HG03354 (cell line): ENCODE results near the gene MAST1.
"Not testable (repeated sequence)": the region's sequence is repeated elsewhere in the genome, so short reads cannot be mapped to it uniquely, and the experiment has no call there.

ENCODE experiments used
- ATAC-seq: cut with Tn5 transposase; IDR thresholded peaks from one replicate; pipeline ENCODE4 v1.9.1; 2021; ENCODE audit warnings: mild to moderate bottlenecking; ENCODE audit not compliant: unreplicated experiment, poor library complexity, severe bottlenecking

Gene MAST1

GRCh38 chr19:12800466-12800770 is 37.9 kb upstream of the MAST1 start:
- ATAC-seq = no peak

- ATAC-seq = no peak
Observed at GRCh38 chr19:12800923-12801465, 37.3 kb upstream of the MAST1 start.

GRCh38 chr19:12801466-12802266 is 36.6 kb upstream of the MAST1 start, which contains the start of the genes PRDX2 and THSD8:
Gene PRDX2, minus strand, starts transcription at chr19:12801800. Its CDS starts 539 bp downstream, at chr19:12801261.
Gene THSD8, plus strand, starts transcription at chr19:12802069. Its CDS starts 3 bp downstream, at chr19:12802072.
- peak; percentile 38 for ATAC-seq

GRCh38 chr19:12802267-12803106 is 35.8 kb upstream of the MAST1 start:
- ATAC-seq = no peak

- no peak for ATAC-seq
Observed at GRCh38 chr19:12804051-12804450, 34.3 kb upstream of the MAST1 start.

- peak; percentile 75 for ATAC-seq
Observed at GRCh38 chr19:12806242-12807081, 31.9 kb upstream of the MAST1 start, which contains the start of gene RNASEH2A. Gene RNASEH2A, plus strand, starts transcription at chr19:12806584. Its CDS starts 90 bp downstream, at chr19:12806674.

GRCh38 chr19:12815088-12815487 is 23.2 kb upstream of the MAST1 start:
- ATAC-seq = no peak

GRCh38 chr19:12817188-12817587 is 21.1 kb upstream of the MAST1 start:
- not testable (repeated sequence) for ATAC-seq

GRCh38 chr19:12817810-12818209 is 20.5 kb upstream of the MAST1 start:
- not testable (repeated sequence) for ATAC-seq

GRCh38 chr19:12821761-12822160 is 16.6 kb upstream of the MAST1 start:
- no peak for ATAC-seq

GRCh38 chr19:12825254-12826131 is 12.8 kb upstream of the MAST1 start:
- no peak for ATAC-seq

- ATAC-seq = no peak
Observed at GRCh38 chr19:12828494-12828893, 9.8 kb upstream of the MAST1 start.

GRCh38 chr19:12833418-12833737 is 4.9 kb upstream of the MAST1 start:
- ATAC-seq = no peak

- ATAC-seq = no peak
Observed at GRCh38 chr19:12833738-12834565, 4.4 kb upstream of the MAST1 start.

- ATAC-seq = no peak
Observed at GRCh38 chr19:12834566-12834943, 3.8 kb upstream of the MAST1 start, which contains the start of gene RTBDN. Gene RTBDN, minus strand, starts transcription at chr19:12834579. Its CDS starts 4,600 bp downstream, at chr19:12829979.

- no peak for ATAC-seq
Observed at GRCh38 chr19:12834976-12835757, 3.1 kb upstream of the MAST1 start.

GRCh38 chr19:12836529-12836863 is 1.8 kb upstream of the MAST1 start:
- ATAC-seq = no peak
